Stimulated activated CD4-positive, alpha-beta T cell treated with anti-CD3 and anti-CD28 coated beads, Interleukin-2, amount 100 ng/mL, for 24 hours (primary cell): ENCODE measurements around the gene HOXA10.

Experiments used
- DNase-seq, 2 donors: peaks; one replicate each; pipeline ENCODE4 v3.0.0-alpha.2; 2020

HOXA10 gene

GRCh38 chr7:27165089-27165995 lies 8.8 kb downstream of the HOXA10 start, which contains the start of gene HOXA9:
HOXA9 (minus strand) TSS chr7:27165537; CDS start chr7:27165457, 80 bp downstream.
- no peak for DNase-seq

GRCh38 chr7:27164367-27165088 lies 9.6 kb downstream of the HOXA10 start:
- DNase-seq = no peak

DNA sequence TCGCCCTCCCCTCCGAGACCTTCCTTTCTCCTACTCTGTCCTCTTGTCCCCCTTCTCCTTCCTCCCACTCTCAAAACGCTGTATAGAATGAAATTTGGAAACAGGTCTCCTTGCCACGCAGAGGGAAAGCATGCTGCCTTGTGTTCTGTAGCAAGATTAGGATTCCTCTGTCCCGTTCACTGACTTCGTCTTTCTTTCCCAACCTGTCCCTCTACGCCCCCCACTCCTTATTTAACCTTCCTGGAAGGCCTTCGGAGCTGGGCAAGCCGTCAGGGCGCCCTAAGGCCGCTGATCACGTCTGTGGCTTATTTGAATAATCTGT lies 10.1 kb downstream of the HOXA10 start:
- DNase-seq = no peak

DNA sequence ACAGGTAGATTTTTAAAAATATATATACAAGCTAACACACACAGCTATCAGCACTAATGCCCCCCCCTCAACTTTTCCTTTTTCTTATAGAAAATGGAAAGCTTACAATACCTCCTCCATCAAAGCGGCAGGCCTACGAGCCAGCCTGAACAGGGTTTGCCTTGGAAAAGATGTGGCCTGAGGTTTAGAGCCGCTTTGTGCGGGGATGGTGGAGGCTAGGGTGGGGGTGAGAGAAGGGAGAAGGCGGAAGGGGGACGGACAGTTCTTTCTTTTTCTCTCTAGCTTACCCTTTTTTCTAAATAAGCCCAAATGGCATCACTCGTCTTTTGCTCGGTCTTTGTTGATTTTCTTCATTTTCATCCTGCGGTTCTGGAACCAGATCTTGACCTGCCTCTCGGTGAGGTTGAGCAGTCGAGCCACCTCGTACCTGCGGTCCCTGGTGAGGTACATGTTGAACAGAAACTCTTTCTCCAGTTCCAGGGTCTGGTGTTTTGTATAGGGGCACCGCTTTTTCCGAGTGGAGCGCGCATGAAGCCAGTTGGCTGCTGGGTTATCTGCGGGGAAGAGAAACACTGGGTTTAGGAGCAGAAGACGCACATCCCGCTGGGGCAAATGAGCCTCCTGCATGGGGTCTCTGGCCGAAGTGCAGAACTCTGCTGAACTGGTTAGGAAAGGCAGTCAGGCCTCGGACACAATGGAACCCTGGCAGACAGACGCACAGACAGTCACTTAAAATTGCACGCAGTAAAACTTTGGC lies 10.7 kb downstream of the HOXA10 start:
- no peak for DNase-seq

DNA sequence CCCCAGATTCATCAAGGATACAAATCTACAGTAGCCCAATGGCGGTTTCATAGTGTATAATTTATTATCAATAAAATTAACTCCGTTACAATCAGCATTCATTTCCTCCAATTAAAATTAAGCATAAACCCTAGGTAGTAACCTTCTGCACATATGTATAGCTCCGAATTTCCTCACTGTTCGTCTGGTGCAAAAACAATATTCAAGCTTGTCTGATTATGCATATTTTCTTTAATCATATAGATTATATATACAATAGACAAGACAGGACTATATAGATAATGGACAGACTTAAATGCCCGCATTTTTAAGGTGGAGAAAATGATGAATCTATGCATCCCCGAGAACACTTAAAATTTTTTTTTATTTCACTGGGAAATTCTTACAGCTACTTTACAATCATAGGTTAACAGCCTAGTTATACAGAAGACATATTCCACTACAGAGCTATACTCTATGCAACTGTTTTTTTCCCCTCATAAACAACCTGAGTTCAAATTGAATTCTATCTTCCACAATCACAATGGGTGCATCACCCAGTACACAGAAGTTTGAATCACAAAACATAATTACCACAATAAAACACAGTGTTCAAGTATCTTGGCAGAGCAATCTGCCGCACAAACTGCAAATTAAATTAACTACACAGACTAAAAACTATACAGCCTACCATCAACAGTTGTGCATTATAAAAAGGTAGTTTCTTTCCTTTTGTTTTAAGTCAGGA lies 11.4 kb downstream of the HOXA10 start:
- DNase-seq = no peak

DNA sequence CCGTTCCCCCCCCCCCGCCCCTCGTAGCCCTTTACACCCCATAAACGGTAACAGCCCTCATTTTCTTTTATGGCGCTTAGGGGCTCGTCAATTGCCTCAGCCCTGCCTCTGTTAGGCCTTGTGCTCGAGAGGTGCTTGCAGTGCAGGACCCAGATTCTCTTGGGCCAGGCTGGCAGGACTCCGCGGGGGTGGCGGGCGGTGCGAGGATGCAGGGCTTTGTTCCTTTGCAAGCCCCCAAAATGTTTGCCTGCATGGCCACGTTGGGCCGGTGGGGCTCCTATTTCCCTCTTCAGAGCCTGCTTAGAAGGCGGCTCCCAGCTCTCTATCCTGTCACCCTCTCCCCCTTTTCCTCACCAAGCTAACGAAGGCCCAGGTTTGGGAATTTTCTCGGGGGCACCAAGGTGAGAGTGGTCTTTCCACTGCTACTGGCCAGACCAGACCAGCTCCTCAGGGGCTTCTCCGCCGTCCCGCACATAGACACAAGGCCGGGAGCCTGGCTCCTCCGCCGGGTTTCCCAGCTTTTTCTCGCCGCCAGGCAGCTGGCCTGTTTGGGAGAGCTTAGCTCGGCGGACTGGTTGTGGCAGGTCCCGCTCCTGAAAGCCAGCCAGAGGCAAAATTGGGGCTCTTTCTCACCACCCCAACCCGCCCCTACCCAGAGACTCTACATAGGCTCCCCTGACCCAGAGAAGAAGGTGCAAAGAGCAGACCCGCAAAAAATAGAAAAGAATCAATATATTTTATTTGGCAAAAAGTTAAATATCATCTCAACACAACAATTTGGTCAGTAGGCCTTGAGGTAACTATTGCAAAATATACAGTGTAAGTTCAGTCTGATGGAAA lies 12.2 kb downstream of the HOXA10 start:
- DNase-seq = no peak

GRCh38 chr7:27161214-27161720 lies 12.9 kb downstream of the HOXA10 start:
- DNase-seq = no peak

DNA sequence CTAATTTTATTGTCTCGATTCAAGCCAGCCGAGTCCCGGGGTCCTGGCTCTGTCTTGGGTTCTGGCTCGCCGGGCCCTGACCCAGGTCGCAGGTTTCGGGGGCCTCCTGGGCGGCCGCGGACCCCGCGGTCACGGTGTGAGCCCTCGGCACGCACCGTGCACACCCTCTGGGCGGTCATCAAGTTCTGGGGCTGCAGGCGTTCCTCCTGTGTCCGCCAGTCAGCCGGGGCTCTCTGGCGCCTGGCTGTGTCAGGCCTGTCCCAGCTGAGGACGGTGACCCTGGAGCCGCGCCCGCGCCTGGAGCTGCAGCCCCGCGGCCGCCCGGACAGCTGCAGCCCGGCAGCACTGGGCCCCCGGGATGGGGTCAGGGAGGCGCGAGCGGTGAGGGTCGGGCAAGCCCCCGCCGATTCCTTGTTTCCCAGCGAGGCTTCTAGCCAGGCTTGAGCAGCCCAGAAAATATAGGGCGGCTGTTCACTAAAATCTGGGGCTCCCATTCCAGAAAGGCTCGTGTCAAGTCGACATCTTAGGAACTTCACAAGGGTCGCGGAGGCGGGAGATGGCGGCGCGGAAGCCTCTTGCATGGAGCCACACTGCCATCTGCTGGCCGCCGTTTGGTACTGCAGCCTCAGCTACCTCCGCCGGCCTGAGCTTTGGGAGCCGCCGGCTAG lies 13.4 kb downstream of the HOXA10 start:
- DNase-seq = peak; percentile 89 to 91

GRCh38 chr7:27160145-27160545 lies 14.0 kb downstream of the HOXA10 start:
- no peak for DNase-seq

DNA sequence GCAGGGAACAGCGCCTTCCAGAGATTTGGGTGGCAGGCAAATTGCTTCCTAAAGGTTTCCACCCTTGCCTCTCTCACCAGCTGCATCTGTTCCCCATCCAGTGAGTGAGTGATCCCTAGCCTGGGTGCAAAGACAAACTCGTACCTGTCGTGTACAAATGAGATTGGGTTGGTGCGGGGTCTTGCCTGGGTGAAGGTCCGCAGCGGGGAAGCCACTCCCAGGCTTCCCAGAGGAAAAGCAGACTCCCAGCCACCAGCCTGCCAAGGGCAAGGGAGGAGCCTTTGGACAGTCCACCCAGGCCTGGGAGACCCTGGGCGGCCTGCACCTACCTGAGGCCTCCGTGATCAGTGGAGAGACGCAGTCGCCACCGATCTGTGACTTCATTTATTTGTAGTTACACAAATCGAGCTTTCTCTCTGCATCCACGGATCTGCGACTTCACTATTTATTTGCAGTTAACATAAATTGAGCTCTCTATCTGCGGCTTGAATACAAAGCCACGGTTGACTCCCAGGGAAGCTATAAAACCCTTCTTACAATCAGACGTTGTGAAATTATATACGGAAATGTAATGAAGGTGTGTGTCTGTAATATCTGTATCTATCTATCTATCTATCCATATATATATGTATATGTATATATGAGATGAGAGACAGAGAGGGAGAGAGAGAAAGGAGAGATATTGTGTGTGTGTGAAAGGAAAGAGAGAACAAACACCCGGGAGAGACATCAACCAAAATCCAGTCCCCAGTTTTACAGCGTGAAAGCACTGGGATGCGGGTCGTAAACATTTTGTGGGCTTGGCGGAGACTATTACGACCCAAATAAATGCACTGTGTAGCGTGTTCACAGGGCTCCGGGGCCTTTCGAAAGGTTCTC lies 14.6 kb downstream of the HOXA10 start:
- DNase-seq = no peak

DNA sequence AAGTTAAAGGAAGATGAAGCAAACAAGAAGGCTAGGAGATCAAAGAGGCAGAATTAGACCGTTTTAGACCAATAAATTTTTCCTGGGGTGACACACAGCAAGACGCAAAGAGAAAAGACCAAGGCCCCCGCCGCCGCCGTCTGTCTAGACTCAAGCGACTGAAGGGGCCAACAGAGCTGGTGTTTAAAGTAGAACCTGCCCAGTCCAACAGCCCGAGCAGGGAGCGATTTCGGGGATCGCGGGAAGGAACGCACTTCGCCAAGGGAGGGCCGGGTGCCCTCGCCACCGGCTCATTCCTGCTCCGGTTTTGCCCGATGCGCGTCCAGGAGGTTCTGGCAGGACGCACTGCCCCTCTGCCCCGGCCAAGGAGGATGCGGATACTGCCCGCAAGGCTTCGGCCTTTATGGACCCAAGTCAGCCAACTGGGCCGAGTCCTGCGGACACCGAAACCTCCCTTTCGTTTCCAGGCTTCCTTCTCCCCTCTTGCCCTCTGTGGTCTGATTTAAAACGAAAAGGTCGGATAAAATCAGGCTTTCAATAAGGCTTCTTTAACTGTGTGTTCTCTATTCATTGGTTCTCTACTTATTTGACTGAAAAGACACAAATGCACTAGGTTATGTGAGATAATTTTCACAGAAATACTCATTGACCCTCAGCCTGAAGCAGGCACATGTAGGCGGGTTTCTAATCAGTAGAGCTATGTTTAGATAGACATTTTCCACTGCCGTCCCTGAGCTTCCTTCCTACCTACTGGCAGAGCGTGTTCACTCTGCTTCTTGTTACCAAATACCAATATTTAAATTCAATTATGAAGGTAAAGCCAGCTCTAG lies 15.5 kb downstream of the HOXA10 start:
- no peak for DNase-seq

- DNase-seq = no peak
Measured at GRCh38 chr7:27157702-27158431, 16.3 kb downstream of the HOXA10 start.

GRCh38 chr7:27156916-27157701 lies 17.0 kb downstream of the HOXA10 start:
- no peak for DNase-seq

DNA sequence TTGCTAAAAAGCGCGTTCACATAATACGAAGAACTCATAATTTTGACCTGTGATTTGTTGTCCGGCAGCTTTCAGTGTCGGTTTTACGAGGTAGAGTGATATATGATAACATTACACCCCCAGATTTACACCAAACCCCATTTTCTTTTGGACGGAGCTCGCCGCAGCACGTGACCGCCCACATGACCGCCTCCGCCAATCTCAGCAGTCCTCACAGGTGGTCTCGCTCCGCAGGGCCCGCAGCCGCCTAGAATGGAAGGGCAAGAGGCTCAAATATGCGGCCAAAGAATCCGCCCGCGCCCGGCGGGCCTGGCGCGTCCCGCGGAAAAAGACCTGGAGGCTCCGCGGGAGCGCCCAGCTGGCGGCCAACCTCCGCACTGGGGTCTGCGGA lies 17.6 kb downstream of the HOXA10 start, which contains the start of gene HOXA7:
Gene HOXA7 (minus strand): TSS at position 168 of the 391 bp plus-strand sequence. CDS start 130 bp downstream, at position 38.
- no peak for DNase-seq

DNA sequence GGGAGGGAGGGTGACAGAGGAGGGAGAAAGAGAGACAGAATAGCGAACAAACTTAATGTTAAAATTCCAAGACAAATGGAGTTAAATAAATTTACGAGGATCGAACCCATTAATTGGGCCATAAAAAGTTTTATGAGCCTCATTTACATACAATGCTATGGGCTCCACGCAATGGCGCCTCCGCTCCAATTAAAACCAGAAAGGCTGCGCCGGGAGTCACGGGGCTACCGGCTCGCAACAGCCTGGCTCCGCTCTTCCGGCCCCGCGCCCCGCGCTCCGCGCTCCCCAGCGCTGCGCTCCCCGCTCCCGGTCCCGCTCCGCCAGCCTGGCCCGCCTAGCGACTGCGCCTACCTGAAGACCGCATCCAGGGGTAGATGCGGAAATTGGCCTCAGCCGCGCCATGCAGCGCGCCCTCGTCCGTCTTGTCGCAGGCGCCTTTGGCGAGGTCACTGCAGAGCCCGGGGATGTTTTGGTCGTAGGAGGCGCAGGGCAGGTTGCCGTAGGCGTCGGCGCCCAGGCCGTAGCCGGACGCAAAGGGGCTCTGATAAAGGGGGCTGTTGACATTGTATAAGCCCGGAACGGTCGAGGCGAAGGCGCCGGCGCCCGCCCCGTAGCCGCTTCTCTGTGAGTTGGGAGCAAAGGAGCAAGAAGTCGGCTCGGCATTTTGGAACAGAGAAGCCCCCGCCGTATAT lies 18.2 kb downstream of the HOXA10 start:
- no peak for DNase-seq
